HG03025 (cell line): ENCODE measurements around the gene HERC2.
"Not testable (repeated sequence)": the region's sequence is repeated elsewhere in the genome, so short reads cannot be mapped to it uniquely, and the experiment has no call there.

Experiments
- ATAC-seq: cut with Tn5 transposase; IDR thresholded peaks from one replicate; pipeline ENCODE4 v1.9.1; 2021; ENCODE audit warnings: mild to moderate bottlenecking, moderate library complexity; ENCODE audit not compliant: unreplicated experiment, low FRiP score

The HERC2 gene

DNA sequence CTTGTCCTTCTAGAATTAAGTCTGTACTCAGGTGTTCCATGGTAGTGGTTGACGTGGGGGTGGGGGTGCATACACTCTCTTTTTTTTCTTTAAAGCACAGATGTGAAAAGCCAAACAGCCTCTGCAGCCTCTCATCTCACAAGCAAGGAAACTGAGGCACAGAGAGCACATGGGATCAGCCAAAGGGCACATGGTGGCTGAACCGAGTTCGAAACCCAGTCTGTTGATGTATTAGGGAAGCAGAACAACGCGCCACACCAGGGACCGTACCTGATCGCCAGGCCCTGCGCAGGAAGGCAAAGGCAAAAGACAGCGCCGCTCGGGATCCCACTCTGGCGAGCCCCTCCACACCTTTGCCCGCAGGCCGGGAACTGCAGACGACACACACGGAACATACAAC, 47.3 kb downstream of the HERC2 start:
- ATAC-seq, result no peak

GRCh38 chr15:28273873-28274610, 47.9 kb downstream of the HERC2 start:
- no peak for ATAC-seq

DNA sequence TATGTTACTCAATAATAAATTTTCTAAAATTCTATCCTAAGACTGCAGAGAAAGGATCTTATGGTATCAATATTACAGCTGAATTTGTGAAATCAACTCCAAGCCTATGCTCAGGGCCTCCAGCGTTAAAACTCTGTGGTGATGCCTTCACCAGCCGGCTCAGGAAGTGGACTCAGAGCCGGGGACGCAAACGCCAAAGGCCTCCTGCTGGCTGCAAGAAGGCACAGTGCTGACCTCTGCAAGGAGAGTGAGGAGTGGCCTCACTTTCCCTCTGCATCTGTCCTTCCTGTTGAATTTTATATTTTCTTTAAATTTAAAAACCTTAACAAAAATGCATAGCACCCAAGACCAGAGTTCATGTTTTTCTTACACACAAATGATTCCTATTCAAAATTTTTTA, 48.5 kb downstream of the HERC2 start:
- no peak for ATAC-seq

GRCh38 chr15:28272587-28272986, 49.4 kb downstream of the HERC2 start:
- no peak for ATAC-seq

DNA sequence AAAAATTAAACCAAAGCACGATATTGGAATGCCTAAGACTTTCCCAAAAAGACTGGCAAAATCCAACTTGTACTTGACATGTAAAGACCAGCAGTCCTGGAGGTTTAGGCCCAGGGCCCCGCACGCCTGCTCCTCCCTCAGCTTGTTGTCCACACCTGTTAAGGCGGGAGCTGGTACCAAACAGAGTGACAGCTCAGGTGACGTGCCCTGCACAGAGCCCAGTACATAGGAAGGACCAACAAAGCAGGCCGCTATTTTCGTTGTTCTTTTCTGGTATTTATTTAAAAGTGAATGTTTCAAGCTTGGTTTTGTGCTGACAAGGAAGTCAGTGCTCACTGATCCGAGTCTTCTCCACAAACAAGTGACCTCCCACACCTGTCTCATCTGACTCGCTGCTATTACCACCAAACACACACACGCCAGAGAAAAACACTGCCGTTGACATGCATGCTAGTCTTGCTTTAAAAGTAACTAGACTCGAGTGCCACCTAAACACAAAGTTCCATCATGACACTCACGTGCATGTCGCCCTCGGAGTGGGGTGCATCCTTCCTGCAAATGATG, 50.2 kb downstream of the HERC2 start:
- no peak for ATAC-seq

GRCh38 chr15:28269097-28269496, 52.9 kb downstream of the HERC2 start:
- no peak for ATAC-seq

DNA sequence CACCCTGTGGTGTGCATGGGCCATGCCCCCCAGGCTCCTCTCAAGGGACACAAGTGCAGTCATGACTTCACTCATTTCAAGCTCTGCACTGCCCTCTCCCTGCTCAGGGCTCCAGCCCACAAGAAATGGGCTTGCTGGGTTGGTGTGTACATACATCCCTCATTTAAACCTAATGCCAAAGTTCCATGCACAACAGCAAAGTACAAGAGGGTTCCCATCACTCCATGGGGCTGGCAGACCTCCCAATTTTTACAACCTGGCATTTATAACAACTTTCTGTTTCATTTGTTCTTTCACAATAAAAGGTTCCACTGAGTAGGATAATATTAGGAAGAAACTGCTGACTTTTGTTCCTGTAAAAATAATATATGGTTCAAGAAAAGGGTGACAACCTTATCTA, 54.3 kb downstream of the HERC2 start:
- no peak for ATAC-seq

DNA sequence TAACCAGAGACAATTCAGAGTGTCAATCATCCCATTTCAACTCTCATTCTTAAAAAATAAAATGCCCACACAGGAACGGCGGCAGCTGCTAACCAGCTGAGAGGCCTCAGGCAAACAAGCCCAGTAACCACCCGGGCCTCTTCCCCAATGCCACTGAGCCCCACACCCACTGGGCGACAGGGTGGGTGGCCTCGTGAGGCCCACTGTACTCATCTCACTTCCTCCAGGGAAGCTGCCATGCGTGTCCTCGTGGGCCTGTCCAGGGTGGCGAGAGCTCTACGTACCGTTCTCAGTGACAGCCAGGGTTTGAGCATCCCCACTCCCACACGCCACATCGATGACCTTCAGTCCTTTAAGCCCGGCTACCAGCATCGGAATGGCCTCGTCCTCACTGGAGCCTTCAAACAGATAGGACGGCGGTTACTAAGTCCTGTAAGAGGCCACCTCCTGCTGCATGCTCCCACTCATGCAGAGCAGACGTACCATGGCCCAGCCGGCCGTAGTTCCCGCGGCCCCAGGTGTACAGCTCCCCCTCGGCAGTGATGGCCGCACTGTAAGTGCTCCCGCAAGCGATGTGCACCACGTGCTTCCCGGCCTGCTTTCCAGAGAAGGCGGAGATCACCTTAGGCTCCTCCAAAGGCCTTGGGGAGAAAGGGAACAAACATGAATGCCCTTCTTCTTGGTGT, 56.5 kb downstream of the HERC2 start:
- ATAC-seq, result no peak

- no peak for ATAC-seq
These were observed 57.8 kb downstream of the HERC2 start for GRCh38 chr15:28264166-28264565.

GRCh38 chr15:28262438-28262837, 59.5 kb downstream of the HERC2 start:
- no peak for ATAC-seq

- no peak for ATAC-seq
These were observed 61.3 kb downstream of the HERC2 start for GRCh38 chr15:28260722-28261121.

DNA sequence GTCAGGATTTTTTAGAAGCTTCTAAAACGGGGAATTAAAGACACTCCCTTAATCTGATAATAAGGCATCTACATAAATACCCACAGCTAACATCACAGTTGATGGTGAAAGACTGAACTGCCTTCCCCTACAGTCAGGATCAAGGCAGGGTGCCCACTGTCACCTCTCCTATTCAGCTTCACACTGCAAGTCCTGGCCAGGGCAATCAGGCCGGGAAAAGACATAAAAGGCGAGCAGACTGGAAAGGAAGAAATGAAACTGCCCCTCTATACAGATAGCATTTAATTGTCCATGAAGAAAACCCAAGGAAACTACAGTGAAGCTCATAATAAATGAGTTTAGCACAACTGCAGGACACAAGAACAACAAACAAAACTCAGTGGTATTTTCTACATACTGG, 61.7 kb downstream of the HERC2 start:
- ATAC-seq, result no peak

DNA sequence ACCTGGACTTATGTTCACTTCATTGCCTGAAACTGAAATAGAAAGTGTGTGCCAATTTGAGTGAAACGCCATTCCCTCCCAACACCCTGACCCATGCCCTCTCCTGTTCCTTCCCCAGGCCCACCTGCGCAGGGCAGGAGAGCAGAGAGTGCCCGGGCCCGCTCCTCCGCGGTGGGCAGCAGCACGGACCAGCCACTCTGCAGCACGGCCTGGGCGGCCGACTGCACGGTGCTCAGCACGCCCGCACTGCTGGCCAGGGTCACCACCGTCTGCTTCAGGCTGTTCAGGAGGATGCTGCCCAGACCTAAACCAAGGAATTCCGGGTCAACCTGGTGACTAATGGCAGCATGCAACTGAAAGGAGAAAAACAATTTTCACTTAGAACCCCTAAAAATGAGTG, 66.0 kb downstream of the HERC2 start:
- ATAC-seq, result no peak

DNA sequence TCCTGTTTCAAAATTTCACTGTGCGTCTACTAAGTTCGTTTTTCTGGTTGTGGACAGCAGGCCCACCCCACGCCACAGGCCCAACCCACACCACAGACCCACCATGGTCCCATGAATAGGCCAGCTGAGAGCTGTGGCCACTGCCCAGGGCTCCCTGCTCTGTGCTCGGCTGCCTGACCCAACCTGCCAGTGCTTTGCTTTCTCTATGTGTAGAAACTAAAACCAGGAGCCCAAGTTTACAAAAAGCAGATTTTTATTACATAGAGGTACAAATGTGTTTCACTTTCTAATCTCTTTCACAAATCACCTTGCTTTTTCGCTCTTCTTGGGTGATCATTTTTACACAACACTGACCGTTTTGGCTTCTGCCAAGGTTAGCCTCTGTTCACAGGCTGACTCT, 69.1 kb downstream of the HERC2 start:
- ATAC-seq, result no peak

DNA sequence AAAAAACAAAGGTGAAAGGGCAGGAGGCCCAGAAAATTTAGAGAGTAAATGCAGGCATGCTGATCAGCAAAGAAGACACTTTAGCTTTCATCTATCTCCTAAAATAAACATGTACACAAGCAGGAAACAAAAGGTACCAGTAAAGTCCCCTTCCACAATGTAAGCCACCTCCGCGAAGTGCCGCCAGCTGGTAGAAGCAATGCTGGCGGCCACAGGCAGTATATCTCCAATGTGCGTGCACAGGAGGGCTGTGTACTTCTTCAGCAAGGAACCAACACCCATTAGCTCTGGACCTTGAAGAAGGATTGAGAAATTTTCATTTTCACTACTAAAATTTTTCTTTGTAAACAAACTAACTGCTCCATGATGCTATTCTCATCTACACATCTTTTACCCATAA, 75.4 kb downstream of the HERC2 start:
- no peak for ATAC-seq

DNA sequence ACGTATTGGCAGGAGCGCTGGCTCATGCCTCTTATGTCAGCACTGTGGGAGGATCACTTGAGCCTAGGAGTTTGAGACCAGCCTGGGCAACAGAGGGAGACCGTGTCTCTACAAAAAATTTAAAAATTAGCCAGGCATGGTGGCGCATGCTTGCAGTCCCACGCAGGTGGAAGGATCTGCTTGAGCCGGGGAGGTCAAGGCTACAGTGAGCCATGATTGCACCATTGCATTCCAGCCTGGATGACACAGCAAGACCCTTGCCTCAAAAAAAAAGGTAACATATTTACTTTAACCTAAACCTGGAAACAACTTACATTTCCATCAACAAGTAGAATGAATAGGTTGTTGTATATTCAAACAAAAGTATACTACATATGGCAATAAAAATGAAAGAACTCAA, 78.1 kb downstream of the HERC2 start:
- ATAC-seq, result no peak

- ATAC-seq, result no peak
These were observed 78.6 kb downstream of the HERC2 start for GRCh38 chr15:28243399-28243798.

- ATAC-seq, result not testable (repeated sequence)
These were observed 83.7 kb downstream of the HERC2 start for GRCh38 chr15:28238296-28238695.

DNA sequence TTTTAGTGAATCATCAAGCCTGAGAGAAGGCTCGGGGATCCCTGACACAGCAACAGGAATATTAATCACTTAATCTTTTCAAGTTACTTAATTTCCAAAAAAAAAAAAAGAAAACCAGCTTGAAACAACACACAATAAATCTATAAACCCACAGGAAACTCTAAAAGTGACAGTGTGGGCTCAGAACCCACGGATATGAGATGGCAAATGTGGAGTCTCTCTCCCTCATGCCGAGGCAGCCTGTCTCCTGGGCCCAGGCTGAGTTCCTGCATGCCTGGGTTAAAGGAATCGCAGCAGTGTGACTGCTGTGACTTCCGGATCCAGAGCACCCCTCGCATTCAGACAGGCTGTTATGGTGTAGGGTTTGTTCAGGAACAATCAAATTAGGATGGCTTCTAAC, 90.2 kb downstream of the HERC2 start:
- ATAC-seq, result not testable (repeated sequence)

GRCh38 chr15:28231336-28231735, 90.6 kb downstream of the HERC2 start:
- not testable (repeated sequence) for ATAC-seq

DNA sequence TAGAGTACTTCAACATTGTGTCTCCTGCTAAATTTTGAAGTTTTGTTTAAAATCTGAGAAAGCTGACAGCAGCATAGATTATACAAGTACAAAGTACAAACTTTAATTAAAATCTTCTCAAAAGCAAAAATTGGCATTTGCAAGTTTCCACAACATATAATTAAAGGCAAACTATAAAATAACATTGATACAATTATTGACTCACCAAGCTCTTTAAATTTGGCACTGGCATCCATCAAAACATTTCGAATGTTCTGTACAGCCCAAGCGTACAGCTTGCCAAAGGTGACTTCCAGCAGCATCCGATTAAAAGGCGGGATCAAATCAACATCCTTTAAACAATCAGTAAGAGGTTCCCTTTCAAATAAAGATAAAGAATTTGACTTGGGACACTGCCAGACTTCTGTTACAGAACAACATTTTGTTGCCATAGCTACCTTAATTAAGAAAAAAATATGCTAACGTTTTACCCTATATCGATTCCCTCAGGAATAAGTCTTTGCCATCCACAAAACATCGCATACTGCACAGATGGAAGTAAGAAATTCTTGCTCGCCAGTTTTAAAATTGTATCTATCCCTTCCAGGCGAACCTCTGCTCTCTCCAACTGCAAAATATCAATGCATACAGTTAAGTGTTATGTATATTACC, 92.9 kb downstream of the HERC2 start:
- not testable (repeated sequence) for ATAC-seq
